Stimulated activated CD4-positive, alpha-beta T cell treated with anti-CD3 and anti-CD28 coated beads, Interleukin-1b, Interleukin-23, amount 100 ng/mL, for 4 hours (primary cell): Measurements from ENCODE around the gene ZG16.
"Not testable (repeated sequence)": the region's sequence is repeated elsewhere in the genome, so short reads cannot be mapped to it uniquely, and the experiment has no call there.

Source experiments
- DNase-seq, 2 donors: peaks; one replicate each; pipeline ENCODE4 v3.0.0-alpha.2; 2020; ENCODE audit warnings: low read depth in 2 of 2

ZG16 gene

GRCh38 chr16:29777576-29778350 is at the start of gene ZG16:
Gene ZG16, plus strand, starts transcription at chr16:29778256. Its CDS starts 1,011 bp downstream, at chr16:29779267.
- no peak for DNase-seq

GRCh38 chr16:29729116-29729521 is 48.9 kb upstream of the ZG16 start:
- DNase-seq = no peak

DNA sequence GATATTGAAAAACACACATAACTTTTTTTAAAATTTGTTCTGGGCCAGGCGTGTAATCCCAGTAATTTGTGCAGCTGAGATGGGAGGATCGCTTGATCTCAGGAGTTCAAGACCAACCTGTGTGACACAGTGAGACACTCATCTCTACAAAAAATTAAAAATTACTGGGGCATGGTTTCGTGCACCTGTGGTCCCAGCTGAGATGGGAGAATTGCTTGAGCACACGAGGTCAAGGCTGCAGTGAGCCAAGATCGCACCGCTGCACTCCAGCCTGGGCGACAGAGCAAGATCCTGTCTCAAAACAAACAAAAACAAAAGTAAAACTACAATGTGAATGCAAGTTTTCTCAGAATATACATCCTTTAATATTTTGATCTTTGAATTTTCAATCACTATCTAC is 47.4 kb upstream of the ZG16 start:
- no peak for DNase-seq

DNA sequence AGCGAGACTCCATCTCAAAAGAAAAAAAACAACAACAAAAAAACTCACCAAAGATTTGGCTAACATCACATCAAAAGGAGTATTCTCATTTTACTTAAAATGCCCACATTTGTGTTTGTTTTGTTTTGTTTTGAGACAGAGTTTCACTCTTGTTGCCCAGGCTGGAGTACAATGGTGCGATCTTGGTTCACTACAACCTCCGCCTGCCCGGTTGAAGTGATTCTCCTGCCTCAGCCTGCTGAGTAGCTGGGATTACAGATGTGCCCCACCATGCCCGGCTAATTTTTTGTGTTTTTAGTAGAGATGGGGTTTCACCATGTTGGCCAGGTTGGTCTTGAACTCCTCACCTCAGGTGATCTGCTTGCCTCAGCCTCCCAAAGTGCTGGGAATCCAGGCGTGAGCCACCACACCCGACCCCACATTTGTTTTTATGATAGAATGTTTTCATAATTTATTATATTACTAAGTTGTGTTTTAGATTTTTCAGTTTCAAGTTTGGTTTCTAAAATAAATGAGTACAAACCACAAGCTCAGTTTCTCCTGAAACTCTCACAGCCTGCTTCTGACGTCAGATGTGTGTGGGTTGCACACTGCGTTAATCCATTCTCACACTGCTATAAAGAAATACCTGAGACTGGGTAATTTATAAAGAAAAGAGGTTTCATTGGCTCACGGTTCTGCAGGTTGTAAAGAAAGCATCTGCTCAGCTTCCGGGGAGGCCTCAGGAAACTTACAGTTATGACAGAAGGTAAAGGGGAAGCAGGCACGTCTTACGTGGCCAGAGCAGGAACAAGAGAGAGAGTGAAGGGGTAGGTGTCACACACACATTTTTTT is 46.1 kb upstream of the ZG16 start:
- peak; percentile 30 to 62 for DNase-seq

DNA sequence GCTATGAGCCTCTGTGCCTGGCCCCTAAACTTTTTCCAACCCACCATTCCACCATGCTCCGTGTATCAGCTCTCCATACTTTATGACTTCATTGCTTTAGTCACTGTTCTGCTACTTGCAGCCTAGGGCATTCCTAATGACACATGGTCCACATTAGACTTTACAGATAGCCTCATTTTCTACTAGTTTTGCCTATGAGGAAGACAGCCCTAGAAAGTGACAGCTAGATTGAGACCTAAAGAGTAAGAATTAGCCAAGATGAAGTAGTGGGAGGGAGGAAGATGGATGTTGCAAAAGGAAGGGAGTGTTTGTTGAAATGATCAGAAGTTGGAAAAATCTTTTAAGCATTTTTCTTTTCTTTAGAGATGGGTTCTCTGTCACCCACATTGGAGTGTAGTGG is 43.3 kb upstream of the ZG16 start:
- DNase-seq = no peak

- no peak for DNase-seq
These were observed 41.9 kb upstream of the ZG16 start for GRCh38 chr16:29736112-29736511.

- no peak for DNase-seq
These were observed 41.3 kb upstream of the ZG16 start for GRCh38 chr16:29736764-29737163.

DNA sequence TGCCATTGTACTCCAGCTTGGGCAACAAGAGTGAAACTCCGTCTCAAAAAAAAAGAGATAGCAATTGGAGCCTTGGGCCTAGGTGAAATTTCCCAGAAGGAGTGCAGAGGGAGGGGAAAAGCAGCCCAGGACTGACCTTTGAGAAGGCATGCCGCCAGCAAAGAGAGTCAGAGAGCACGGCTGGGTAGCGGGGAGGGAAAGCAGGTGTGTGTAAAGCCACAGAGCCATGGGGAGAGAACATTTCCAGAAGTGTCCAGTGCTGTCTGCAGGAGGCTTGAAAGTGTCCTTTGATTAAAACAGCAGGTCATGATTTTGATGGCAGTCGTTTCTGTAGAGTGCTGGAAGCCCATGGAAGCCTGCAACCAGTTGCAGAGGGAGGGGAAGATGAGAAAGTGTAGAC is 40.3 kb upstream of the ZG16 start:
- DNase-seq = no peak

- peak in 1 of 2 donors; percentile 50 for DNase-seq
These were observed 39.5 kb upstream of the ZG16 start for GRCh38 chr16:29738514-29738913.

- not testable (repeated sequence) for DNase-seq
These were observed 38.0 kb upstream of the ZG16 start for GRCh38 chr16:29739927-29740629.

GRCh38 chr16:29740630-29741015 is 37.4 kb upstream of the ZG16 start:
- DNase-seq = not testable (repeated sequence)

- no peak for DNase-seq
These were observed 35.3 kb upstream of the ZG16 start for GRCh38 chr16:29742683-29743275.

- DNase-seq = no peak
These were observed 34.6 kb upstream of the ZG16 start for GRCh38 chr16:29743475-29743826.

- DNase-seq = peak in 1 of 2 donors; percentile 21
These were observed 34.1 kb upstream of the ZG16 start for GRCh38 chr16:29743827-29744531.

DNA sequence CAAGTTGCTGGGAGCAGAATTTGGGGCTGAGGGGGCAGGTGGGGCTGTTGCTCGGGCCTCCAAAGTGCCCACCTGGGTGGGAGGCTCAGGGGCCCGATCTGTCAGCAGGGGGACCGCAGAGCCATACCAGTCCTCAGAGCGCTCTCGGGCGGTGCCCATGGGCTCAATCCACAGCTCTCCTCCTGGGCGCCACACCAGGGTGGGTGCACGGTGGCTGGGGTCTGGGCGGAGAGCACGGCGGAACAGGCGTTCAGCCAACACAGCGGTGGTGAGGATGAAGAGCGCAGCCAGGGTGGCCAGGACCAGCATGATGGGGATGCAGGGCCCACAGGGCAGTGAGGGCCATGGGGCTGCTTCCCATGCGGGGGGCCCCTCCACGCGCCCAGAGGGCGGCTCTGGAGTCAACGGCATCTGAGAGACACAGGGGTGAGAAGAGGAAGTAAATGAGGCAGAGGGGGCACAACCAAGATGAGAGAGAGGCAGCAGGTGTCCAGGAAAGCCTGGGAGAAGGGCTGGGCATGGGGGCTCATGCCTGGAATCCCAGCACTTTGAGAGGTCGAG is 33.4 kb upstream of the ZG16 start:
- DNase-seq = no peak

DNA sequence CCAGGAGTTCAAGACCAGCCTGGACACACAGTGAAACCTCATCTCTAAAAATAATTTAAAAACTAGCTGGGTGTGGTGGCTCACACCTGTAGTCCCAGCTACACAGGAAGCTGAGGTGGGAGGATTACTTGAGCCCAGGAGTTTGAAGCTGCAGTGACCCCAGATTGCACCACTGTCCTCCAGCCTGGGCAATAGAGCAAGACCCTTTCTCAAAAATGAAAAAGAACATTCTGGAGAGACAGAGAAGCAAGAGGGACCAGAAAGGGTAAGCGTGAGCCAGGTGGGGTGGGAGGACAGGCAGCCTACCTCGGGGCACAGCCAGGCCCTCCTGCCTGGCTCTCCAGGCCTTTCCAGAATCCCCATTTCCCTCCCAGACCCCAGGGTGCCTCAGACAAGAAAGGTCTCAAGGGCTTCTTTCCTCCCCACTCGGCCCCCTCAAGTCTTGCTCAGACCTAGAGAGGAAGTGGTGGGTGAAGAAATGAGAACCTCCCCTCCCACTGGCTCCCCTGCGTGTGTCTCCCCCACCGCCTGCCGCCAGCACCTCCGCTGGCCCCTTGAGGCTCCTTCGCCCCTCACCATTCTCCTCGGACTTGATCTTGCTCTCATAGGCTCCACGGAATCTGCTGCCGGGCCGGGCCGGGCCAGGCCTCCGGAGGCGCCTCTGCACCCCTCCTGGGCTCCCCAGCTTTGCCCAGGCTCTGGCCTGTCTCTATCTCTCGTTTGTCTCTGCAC is 32.8 kb upstream of the ZG16 start:
- peak; percentile 27 to 41 for DNase-seq

- DNase-seq = peak; percentile 55 to 70
These were observed 32.2 kb upstream of the ZG16 start, which contains the start of gene C16orf54 for GRCh38 chr16:29745853-29746345. Gene C16orf54, minus strand, starts transcription at chr16:29745990. Its CDS starts 1,039 bp downstream, at chr16:29744951.

DNA sequence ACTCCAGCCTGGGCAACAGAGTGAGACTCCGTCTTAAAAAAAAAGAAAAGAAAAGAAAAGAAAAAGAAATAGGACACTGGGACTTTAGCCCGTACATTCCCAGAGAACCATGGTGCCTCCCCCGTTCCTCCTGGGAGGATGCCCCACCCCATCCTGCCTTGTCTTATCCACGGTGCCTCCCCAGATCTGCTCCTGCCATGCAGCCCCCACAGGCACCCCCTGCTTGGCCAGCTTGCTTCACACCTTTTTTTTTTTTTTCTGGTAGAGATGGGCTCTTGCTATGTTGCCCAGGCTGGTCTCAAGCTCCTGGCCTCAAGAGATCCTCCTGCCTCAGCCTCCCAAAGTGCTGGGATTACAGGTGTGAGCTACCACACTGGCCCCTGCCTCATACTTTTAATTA is 31.5 kb upstream of the ZG16 start:
- DNase-seq = not testable (repeated sequence)

- no peak for DNase-seq
These were observed 29.9 kb upstream of the ZG16 start for GRCh38 chr16:29747947-29748759.
